Loucy (cell line): ENCODE data around the gene CHPF2.

ENCODE experiments used
- CTCF ChIP-seq: fragments of 200-600 bp; sonication (generic); conservative IDR thresholded peaks from 2 replicates; pipeline ENCODE4 v1.5.1; 2014; ENCODE audit warnings: mild to moderate bottlenecking, antibody characterized with exemption, low read length
- EZH2phosphoT487 ChIP-seq: fragments of 200-600 bp; IDR thresholded peaks from 2 replicates; pipeline ENCODE4 v1.6.1; 2018; ENCODE audit warnings: antibody characterized with exemption, mild to moderate bottlenecking, moderate library complexity, borderline replicate concordance

DNA sequence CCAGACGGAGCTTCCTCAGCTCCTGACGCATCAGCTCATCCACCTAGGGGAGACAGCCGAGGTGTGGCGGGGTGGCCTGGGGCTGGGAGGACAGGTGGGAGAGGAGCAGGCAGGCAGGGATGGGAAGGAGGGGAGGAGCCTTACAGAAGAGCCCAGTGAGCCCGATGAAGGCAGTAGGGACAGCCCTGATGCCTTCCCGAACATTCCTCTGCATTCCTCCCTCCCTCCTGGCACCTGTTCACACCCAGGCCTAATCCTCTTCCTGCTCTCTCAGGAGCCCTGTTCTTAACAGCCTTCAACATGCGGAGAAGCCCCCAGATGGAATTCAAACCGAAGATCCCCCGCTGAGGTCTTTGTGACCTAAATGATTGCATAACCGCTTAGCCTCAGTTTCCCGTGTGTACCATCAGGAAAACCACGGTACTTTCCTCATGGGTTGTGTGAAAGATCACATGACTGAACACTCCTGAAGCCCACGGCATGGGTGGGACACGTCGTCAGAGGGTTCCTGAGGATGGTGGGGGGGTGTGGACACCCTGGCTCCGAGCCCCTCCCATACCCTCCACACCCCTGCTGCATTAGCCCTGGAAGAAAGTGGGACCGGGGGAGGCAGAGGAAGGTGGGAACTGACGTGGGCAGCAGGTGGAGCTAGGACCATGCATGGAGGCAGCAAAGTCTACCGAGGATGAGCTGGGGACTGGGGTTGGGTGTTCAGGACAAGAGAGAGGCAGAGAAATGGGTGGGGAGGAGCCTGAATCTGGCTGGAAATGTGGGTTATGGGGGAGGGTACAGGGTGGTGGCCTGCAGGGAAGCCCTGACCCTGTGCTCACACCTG, 36.5 kb upstream of the CHPF2 start:
- 0 out of 2 replicates have a peak, but pooled peaks have one; percentile 21 for TF ChIP-seq CTCF
- no peak for TF ChIP-seq EZH2phosphoT487
